Stimulated activated CD4-positive, alpha-beta T cell treated with anti-CD3 and anti-CD28 coated beads, TNF-alpha, amount 100 ng/mL, for 1 hour (primary cell): ENCODE measurements around the gene HCN1.
"Not testable (repeated sequence)": the region's sequence is repeated elsewhere in the genome, so short reads cannot be mapped to it uniquely, and the experiment has no call there.

ENCODE experiments used
- DNase-seq, 3 donors: peaks; one replicate each; pipeline ENCODE4 v3.0.0-alpha.2; 2020; ENCODE audit warnings: low read depth in 3 of 3, low spot score in 1 of 3

HCN1 gene

GRCh38 chr5:45437752-45438151, 258.4 kb downstream of the HCN1 start:
- DNase-seq = no peak

DNA sequence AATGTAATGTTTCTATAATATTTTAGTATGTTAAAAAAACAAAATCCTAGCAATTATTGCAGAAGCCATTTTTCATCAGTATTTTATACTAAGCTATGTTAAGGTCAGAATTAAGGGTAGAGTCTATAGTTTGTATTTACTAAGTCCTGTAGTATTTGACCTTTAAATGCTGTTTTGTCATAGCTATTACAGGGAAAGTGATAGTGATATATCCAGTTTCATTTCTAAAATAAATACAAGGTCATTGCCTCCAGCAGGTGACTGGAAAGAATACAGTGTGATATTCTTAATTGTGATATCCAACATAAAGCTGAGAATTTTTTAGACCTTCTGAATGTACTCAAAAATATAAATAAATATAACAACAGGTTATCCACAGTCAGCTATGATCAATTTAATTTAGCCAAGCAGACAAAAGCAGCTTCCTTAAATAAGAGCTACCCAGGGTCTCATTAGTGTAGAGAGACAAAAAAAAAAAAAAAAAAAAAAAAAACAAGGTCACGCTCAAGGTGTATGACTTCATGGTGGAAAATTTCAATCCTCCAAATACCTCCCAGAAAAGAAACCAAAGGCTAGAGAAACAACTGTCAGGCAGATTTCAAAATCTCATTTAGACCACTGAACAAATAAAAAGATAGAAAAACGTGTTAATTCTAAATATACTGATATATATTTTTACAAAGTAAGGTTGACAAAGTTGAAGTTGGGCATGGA, 278.7 kb downstream of the HCN1 start:
- no peak for DNase-seq

- no peak for DNase-seq
These were observed 281.3 kb downstream of the HCN1 start for GRCh38 chr5:45414620-45415573.

GRCh38 chr5:45411971-45412612, 284.1 kb downstream of the HCN1 start:
- no peak for DNase-seq

DNA sequence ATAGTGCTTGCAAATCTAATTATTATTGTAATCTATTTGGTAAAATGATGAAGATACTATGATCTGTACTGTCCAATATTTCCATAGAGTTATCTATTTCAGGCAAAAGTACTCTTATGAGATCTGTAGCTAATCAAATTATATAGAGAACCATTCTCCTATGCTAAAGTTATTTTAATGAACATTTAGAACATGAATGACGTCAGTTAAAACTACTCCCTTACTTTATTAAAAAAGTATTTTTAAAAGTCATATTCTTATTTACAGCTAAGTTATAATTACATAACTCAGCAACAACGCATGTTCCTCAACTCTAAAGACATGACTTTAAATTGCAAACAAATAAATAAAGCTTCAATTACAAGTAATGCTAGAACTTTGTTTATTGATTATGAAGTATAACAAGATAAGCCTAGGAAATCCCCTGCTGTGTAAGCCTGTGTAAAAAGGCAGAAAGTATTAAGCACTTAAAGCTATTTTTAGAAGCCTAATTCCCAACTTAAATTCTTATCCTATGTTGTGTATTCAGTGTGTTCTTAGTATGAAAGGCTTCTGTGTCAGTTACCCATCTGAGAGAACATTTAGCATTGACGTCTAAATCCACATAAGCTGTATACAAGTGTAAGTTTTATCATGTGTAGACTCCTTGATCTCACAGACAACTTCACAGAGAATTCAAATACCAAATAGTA, 285.7 kb downstream of the HCN1 start:
- DNase-seq = no peak

GRCh38 chr5:45408067-45408466, 288.1 kb downstream of the HCN1 start:
- DNase-seq = no peak

GRCh38 chr5:45402804-45403455, 293.2 kb downstream of the HCN1 start:
- no peak for DNase-seq

- no peak for DNase-seq
These were observed 297.1 kb downstream of the HCN1 start for GRCh38 chr5:45399041-45399440.

DNA sequence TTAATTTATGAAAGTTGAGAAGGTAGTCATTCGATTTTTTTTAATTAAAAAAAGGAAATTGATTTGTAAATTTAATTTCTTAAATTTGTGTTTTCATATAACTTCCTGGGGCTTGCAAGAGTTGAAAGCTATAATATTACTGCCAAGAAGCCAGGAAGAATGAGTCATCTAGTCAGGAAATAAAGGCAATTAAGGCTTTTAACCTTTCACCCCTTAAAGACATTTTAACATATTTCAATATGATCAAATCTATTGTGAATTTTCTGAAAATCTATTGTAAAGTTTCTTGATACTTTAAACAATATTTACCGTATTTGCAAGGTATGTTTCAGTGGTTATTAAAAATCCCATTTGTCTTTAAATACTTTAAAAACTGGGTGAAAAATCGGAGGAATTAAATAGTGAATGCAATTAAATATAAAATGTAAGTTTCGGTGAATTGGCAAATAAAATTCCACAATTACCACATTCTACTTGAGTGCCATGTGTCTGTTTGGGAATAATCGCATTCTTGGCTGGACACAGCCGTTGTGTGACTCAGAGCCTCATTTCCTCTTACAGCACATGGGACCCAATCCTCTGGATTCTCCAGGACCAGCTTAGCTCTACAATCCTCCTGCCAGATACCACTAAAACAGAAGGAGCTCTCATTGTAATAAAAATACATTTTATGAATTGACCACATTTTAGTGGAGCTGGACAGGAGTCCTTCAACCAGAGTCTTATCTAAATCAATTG, 310.7 kb downstream of the HCN1 start:
- DNase-seq = no peak

GRCh38 chr5:45383985-45384384, 312.2 kb downstream of the HCN1 start:
- no peak for DNase-seq

- DNase-seq = no peak
These were observed 313.6 kb downstream of the HCN1 start for GRCh38 chr5:45382583-45382982.

- no peak for DNase-seq
These were observed 319.8 kb downstream of the HCN1 start for GRCh38 chr5:45376417-45376816.

DNA sequence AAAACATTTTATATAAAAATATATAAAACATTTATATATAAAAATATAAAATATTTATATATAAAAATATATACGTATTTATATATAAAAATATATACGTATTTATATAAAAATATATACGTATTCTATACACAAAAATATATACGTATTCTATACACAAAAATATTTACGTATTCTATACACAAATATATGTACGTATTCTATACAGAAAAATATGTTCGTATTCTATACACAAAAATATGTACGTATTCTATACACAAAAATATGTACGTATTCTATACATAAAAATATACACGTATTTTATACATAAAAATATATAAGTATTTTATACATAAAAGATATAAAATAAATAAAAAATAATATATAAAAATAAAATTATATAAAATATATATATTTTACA, 323.6 kb downstream of the HCN1 start:
- no peak for DNase-seq

DNA sequence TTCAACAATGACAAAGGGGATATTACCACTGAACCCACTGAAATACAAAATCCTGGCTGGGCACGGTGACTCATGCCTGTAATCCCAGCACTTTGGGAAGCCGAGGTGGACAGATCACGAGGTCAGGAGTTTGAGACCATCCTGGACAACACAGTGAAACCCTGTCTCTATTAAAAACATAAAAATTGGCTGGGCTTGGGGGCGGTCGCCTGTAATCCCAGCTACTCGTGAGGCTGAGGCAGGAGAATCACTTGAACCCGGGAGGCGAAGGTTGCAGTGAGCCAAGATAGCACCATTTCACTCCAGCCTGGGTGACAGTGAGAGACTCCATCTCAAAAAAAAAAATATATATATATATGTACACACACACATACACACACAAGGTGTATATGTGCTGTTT, 324.8 kb downstream of the HCN1 start:
- DNase-seq = not testable (repeated sequence)

GRCh38 chr5:45355189-45355992, 340.8 kb downstream of the HCN1 start:
- DNase-seq = no peak

DNA sequence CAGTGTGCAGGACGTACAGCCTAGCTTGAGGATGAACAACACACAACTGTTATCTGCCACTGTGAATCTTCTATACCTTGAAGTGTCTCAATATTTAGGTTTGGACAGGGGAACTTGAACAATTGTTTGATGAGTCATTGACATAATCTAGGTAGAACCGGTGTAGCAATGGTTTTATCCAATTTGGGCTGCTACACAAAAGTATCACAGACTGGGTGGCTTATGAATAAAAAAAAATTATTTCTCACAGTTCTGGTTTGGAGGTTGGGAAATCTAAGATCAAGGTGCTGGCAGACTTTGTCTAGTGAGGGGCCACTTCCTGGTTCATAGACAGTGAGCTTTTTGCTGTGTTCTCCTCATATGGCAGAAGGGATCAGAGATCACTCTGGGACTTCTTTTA, 359.7 kb downstream of the HCN1 start:
- DNase-seq = no peak

GRCh38 chr5:45335978-45336377, 360.2 kb downstream of the HCN1 start:
- DNase-seq = no peak

DNA sequence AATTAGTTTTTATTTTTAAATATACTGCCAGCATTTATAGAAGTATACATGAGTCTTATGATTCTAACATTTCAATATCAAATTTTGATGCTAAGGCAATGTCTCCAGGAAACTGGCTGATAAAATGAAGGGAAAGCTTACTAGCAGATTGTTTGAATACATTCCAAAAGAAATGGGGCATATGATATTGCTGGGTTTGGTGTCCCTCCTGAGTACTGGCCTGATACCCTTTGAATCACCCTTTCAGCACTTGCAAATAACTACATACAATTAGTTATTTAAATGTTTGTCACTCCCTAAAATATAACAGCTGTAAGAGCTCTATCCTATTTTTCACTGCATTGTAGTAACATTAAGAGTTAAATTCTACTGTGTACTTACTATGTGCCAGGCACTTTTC, 360.8 kb downstream of the HCN1 start:
- DNase-seq = no peak

DNA sequence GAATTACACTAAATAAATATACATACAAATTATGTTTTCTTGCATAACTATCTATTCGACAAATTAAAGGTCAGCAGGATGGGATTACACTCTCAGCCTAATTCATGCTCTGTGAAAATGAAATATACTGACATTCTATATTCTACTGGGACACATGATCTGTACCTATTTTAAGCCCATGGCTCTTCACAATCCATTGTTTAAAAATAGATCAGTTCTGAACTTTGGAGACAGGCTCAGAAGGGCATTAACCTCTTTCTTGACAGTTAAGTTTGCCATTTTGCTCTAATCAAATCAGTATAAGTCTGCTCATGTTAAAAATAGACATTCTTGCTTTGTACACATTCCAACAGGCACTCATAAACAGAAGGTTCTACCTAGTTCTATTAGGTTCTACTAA, 361.2 kb downstream of the HCN1 start:
- DNase-seq = no peak
